ENCODE data around the gene LHX8.

The LHX8 gene

GRCh38 chr1:75127916-75128717 is 6.1 kb upstream of the LHX8 start:
- no peak for DNase-seq (ENCODE audit: low read depth)
- H3K4me3 ChIP-seq (ENCODE audit: low read length), result no peak overlapping the region
- TF ChIP-seq, protein P1, sequence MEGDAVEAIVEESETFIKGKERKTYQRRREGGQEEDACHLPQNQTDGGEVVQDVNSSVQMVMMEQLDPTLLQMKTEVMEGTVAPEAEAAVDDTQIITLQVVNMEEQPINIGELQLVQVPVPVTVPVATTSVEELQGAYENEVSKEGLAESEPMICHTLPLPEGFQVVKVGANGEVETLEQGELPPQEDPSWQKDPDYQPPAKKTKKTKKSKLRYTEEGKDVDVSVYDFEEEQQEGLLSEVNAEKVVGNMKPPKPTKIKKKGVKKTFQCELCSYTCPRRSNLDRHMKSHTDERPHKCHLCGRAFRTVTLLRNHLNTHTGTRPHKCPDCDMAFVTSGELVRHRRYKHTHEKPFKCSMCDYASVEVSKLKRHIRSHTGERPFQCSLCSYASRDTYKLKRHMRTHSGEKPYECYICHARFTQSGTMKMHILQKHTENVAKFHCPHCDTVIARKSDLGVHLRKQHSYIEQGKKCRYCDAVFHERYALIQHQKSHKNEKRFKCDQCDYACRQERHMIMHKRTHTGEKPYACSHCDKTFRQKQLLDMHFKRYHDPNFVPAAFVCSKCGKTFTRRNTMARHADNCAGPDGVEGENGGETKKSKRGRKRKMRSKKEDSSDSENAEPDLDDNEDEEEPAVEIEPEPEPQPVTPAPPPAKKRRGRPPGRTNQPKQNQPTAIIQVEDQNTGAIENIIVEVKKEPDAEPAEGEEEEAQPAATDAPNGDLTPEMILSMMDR (IDR thresholded peaks at IDR 0.05; ENCODE audit: insufficient read depth, low read depth, low read length, missing control alignments), result no peak

DNA sequence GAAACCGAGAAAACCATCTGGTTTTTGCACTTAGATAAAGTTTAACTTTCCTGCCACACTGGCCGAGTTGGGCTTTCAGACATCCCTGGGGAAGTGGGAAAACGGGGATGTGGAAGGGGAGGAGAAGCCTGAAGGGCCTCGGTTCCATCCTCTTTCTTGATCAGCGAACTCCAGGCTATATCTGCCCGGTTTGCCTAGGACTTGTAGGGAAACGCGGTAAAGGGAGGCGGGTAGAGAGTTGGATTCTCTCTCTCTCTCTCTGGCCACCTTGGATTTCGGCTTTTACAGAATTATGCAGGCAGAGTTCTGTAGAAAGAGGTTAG is 4.6 kb upstream of the LHX8 start:
- TF ChIP-seq, protein P1 (IDR thresholded peaks at IDR 0.05; ENCODE audit: insufficient read depth, low read depth, low read length, missing control alignments), result no peak
- DNase-seq (ENCODE audit: low read depth), result no peak
- no peak overlapping the region for H3K4me3 ChIP-seq (ENCODE audit: low read length)

DNA sequence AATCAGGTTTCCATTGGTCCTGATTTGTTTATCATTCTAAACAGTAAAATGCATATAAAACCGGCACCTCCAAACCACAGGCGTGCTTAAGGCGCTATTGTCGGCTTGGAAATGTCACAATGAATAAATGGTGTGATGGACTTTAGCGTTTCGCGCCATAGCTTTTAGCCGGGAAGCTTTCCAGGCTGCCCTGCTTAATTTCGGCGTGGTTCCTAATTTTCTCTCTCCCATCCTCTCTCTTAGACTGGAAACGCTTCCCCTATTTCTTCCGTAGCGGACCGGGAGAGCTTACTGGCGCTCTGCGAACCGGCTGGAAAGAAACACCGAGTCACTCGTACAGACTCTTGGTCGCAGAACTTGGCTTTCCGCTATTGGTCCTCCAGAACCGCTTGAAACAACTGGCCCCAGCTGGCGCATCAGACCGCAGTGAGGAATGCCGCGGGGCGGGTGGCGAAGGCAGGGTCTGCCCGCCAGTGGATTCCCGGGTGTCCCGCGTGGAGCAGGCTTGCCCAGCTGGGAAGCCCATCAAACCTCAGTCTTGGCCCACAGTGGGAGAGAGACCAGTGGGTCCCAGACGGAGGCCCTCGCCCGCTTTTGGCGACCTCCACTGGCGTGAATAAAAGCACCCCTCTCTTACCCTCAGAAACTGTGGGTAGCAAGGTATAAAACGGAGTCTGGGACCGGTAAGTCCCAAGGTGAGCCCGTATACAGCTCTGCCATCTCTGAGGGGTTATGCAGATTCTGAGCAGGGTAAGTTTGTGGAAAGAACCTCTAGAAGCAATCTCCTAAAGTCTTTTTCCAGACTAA is 4.0 kb upstream of the LHX8 start:
- DNase-seq (ENCODE audit: low read depth), result no peak
- TF ChIP-seq, protein P1 (IDR thresholded peaks at IDR 0.05; ENCODE audit: insufficient read depth, low read depth, low read length, missing control alignments), result no peak
- H3K4me3 ChIP-seq (ENCODE audit: low read length), result no peak overlapping the region

DNA sequence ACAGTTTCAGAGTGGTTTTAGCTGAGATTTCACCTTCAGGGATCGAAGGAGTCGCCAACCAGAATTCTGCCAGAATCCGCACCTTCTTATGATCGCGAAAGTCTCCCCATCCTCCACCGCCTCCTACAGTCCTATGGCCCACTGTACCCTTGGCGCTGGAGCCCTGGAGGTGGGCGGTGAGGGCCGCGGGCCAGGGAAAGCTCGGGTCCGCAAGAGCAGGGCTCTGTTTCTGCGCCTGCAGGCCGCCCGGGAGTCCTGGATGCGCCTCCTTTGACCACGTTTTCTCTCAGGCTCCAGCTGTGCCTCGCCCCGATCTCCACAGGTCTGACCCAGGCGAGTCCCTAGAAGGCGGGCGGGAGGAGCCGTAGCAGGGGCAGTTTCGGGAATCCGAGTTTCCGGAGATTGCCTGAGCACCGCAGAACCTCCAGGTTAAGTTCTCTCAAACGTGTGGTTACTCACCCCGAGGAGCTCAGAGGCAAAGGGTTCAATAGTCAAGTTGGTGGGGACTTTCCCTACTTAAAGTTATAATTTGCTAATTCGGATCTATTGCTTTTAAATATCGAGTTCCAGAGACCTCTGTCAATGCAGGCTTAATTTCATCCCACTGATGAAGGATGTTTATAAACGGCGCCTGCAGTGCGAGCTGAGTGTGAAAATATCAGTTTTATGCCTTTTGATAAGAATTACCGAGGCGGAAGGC is 3.2 kb upstream of the LHX8 start:
- TF ChIP-seq, protein P1 (IDR thresholded peaks at IDR 0.05; ENCODE audit: insufficient read depth, low read depth, low read length, missing control alignments), result no peak
- DNase-seq (ENCODE audit: low read depth), result no peak
- no peak overlapping the region for H3K4me3 ChIP-seq (ENCODE audit: low read length)

DNA sequence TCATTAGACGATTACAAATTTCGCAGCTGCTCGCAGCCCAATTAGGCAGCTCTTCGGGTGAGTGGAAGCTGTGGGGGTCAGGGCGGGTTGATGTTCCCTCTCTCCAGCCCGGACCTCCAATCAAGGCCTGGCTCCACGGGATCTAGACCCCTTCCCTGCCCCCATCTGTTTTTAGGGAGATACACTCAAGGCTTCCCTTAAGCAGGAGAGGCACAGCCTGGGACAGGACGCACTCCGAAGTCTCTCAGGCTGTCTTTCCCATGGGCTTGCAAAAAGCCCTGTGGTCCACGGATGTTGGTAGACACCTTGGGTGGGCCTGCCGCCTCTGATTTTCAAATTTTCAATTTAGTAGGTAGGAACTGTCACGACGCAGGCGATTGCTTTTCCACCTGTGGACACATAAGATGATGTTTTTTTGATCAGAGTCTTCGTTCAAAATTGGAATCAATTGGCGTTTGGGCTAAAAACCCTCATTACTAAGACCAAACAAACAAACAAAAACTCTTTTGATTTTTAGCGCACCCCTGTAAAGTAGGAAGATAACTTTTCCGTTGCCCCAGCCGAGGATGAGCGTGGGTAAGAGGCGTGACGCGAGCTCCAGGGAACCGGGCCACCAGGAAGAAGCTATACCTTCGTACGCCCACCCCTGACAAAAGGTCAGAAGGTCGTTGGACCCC is 2.5 kb upstream of the LHX8 start:
- TF ChIP-seq, protein P1 (IDR thresholded peaks at IDR 0.05; ENCODE audit: insufficient read depth, low read depth, low read length, missing control alignments), result no peak
- H3K4me3 ChIP-seq (ENCODE audit: low read length), result no peak overlapping the region
- DNase-seq (ENCODE audit: low read depth), result no peak

- DNase-seq (ENCODE audit: low read depth), result no peak
- TF ChIP-seq, protein P1 (IDR thresholded peaks at IDR 0.05; ENCODE audit: insufficient read depth, low read depth, low read length, missing control alignments), result no peak
- no peak overlapping the region for H3K4me3 ChIP-seq (ENCODE audit: low read length)
Observed at GRCh38 chr1:75132242-75132811, 1.9 kb upstream of the LHX8 start.
